GM12801 (cell line): ENCODE results near the gene RACGAP1.

ENCODE experiments used
- TF ChIP-seq, protein P1 (sequence below): IDR thresholded peaks from one replicate; pipeline ENCODE4 v1.5.1; 2011; ENCODE audit warnings: control low read depth; ENCODE audit not compliant: insufficient read length; ENCODE audit errors: extremely low read depth

Gene RACGAP1

DNA sequence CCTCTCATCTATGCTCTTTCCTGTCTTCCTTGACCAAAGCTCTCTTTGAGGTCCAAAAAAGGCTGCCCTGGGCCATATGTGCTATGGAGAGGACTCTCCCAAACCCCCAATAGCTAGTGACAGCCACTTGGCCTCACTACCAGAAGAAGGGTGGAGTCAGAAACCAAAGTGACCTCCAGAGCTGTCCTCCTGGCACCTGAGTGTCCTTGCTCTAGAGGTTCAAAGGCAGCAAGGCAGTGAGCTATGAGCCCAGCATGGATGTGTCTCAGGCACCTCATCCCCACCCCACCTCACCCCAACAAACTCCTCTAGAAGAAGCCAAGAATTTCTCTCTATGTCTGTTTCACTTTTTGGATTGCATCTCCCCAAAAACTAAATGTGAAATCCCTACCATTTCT, 67.7 kb downstream of the RACGAP1 start:
- TF ChIP-seq, protein P1, sequence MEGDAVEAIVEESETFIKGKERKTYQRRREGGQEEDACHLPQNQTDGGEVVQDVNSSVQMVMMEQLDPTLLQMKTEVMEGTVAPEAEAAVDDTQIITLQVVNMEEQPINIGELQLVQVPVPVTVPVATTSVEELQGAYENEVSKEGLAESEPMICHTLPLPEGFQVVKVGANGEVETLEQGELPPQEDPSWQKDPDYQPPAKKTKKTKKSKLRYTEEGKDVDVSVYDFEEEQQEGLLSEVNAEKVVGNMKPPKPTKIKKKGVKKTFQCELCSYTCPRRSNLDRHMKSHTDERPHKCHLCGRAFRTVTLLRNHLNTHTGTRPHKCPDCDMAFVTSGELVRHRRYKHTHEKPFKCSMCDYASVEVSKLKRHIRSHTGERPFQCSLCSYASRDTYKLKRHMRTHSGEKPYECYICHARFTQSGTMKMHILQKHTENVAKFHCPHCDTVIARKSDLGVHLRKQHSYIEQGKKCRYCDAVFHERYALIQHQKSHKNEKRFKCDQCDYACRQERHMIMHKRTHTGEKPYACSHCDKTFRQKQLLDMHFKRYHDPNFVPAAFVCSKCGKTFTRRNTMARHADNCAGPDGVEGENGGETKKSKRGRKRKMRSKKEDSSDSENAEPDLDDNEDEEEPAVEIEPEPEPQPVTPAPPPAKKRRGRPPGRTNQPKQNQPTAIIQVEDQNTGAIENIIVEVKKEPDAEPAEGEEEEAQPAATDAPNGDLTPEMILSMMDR = no peak

DNA sequence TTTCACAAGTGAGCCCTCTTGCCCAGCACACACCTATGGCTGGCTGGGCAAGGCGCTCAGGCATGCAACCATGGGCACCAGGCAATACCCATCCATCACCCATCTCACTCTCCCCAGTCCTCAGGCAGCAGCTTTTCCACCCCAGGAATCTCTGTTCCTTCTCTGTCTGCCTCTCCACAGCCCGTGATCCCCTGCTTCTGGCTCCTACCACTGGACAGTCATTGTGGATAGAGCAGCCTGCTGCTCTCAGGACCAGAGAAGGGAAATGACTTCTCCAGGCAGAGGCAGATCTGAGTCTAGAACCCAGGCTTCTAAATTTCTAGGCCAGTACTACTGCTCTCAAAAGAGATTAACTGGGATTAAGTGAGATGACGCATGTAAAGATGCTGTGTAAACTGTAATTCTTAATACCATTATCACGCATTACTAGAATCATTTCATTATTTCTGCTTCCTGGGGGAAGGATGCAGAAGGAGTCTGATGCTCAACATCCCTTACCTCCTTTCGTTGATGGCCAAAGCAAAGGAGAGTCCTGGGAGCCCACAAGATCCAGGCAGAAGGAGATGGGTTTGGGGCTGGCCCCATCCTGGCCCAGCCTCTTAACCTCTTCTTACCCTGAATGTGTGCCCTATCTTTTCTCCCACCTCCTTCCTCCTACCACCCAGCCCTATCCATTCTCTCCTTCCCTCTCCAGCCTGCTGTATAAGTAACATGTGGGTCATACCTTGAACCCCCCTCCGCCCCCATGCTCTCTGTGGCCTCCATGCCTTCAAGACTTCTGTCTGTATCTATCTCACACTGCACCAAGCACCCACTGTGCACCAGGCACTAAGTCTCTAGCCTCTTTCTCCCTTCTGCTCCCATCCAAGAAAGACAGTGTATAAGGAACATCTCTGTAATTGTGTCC, 68.4 kb downstream of the RACGAP1 start:
- TF ChIP-seq, protein P1 = no peak

DNA sequence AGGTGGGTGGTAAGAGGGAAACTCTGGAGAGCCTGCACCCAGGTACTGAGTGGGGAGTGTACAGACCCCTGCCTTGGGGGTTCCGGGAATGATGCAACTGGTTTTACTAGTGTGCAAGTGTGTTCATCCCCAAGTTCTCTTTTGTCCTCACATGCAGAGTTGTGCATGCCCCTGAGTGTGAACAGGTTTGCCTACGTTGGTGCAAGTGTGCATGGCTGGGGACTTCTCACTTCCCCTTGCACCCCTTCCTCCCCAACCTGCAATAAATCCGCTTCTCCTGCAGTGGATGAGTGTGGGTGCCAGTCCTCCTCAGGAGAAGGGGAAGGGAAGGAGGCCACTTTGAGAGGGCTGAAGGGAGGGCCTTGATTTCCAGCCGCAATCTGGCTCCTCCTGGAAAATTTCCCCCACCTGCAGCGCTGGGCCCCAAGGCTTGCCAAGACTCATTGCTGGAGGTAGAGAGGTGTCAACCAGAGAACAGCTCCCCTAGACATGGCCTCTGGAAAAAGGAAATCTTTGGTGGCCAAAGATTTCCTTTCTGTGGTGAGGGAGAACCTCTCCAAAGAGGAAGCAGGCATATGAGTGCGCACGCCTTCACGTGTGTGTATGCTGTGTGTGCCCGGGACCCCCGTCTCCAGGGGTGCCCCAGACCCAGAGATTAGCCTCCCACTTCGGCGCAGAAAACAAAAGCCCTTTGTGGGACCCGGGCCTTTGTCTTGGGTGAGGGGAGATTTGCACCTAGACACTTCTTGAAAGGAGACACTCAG, 69.2 kb downstream of the RACGAP1 start:
- TF ChIP-seq, protein P1 = no peak

DNA sequence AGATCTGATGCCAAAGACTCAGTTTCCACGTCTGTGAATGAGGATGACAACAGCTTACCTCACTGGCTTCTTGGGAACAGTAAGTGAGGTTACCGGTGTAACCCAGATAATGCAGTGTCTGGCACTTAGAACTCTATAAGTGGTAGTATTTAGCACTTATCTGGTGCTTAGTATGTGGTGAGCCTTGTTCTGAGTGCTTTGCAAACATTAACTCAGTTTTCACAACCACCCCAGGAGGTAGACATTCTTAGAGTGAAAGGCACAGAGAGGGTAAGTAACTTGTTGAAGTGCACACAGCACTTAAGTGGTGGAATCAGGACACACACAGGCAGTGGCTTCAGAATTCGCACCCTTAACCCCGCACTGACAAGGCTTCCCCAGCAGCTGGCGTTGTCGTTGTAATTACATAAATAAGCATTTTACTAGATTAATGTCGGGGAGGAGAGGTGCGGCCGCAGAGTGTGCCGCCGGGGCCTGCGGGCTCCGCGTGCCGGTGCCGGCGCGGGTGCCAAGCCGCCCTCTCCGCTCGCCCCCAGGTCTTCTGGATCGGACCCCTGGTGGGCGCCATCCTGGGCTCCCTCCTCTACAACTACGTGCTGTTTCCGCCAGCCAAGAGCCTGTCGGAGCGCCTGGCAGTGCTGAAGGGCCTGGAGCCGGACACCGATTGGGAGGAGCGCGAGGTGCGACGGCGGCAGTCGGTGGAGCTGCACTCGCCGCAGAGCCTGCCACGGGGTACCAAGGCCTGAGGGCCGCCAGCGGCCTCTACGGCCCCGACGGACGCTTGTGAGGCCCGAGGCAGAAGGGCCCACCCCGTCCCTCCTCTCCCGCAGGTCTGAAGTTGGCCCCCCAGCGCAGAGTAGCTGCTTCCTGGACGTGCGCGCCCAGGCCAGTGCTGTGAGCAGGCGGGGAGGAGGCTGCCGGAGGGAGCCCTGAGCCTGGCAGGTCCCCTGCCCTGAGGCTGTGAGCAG, 70.1 kb downstream of the RACGAP1 start:
- TF ChIP-seq, protein P1 = no peak

DNA sequence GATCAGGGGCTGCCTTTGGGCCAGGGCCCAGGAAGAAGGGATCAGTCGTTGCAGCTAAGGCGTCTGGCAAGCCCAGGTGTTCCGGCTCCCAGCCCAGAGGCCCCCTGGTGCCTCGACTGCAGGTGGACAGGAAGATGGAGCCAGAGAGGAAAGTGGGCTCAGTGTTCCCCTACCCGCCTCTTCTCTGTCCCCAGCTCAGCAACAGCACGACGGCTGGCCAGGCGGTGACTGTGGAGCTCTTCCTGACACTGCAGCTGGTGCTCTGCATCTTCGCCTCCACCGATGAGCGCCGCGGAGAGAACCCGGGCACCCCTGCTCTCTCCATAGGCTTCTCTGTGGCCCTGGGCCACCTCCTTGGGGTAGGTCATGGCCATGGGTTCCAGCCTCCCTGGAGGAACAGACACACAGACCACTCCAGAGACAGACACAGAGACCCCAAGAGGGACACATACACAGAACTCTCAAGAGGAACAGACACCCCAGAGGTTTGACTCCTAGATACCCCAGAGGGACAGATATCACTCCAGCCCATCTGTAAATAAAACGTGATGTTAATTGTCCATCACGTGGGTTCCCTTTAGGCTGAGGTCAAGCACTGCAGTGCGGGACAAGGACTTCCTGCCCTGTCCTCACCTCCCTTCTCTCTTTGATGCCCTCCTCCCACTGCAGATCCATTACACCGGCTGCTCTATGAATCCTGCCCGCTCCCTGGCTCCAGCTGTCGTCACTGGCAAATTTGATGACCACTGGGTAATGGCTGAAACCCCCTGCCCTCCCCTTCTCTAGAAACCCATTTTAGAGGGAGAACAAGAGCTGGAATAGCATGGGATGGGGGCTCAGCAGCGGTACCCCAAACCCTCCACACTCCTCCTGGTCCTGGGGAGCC, 71.1 kb downstream of the RACGAP1 start:
- TF ChIP-seq, protein P1 = no peak

DNA sequence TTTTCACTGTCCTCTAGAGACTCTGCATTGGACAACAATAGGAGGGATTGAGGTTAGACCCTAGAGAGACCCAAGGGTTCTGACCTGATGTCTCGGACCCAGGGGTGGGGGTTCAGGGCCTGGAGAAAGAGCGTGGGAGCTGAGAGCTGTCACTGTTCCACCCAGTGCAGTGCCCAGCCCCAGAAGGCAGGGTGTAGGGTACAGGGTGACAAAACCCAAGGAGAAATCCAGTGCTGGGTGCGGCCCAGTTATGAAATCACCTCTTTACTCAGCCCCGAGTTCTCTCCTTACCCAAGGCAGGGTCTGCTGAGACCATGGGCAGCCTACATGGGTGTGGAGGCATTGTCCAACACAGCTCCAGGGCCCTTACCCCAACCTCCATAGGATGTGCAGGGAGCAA, 72.1 kb downstream of the RACGAP1 start:
- TF ChIP-seq, protein P1 = no peak
